Measurements from ENCODE around the gene MMAB.

- TF ChIP-seq, protein P1, sequence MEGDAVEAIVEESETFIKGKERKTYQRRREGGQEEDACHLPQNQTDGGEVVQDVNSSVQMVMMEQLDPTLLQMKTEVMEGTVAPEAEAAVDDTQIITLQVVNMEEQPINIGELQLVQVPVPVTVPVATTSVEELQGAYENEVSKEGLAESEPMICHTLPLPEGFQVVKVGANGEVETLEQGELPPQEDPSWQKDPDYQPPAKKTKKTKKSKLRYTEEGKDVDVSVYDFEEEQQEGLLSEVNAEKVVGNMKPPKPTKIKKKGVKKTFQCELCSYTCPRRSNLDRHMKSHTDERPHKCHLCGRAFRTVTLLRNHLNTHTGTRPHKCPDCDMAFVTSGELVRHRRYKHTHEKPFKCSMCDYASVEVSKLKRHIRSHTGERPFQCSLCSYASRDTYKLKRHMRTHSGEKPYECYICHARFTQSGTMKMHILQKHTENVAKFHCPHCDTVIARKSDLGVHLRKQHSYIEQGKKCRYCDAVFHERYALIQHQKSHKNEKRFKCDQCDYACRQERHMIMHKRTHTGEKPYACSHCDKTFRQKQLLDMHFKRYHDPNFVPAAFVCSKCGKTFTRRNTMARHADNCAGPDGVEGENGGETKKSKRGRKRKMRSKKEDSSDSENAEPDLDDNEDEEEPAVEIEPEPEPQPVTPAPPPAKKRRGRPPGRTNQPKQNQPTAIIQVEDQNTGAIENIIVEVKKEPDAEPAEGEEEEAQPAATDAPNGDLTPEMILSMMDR (IDR thresholded peaks at IDR 0.05), result no peak
- no peak for TF ChIP-seq POLR2A (IDR thresholded peaks at IDR 0.05)
Observed at GRCh38 chr12:109582636-109583035, 9.3 kb upstream of the MMAB start.
